HL-60 (cell line): Measurements from ENCODE around the gene HBD.

Source experiments
- DNase-seq, 2 experiments: peaks; one replicate each; pipeline ENCODE4 v3.0.0-alpha.2; 2010 to 2020; ENCODE audit warnings: low read depth in 1 of 2, low spot score in 1 of 2
- H3K27ac ChIP-seq: fragments of 250-450 bp; sonication (Bioruptor Pico); replicated peaks from 2 replicates; pipeline ENCODE4 v1.5.1; 2020; ENCODE audit warnings: mild to moderate bottlenecking, moderate library complexity
- H3K27me3 ChIP-seq: fragments of 250-450 bp; sonication (Bioruptor Pico); 2 replicates; pipeline ENCODE4 v1.5.1; 2021; ENCODE audit warnings: mild to moderate bottlenecking, moderate library complexity; ENCODE audit not compliant: insufficient read depth, poor library complexity, severe bottlenecking
- H3K4me3 ChIP-seq: replicated peaks from 2 replicates; pipeline ENCODE4 v1.5.1; 2011; ENCODE audit warnings: mild to moderate bottlenecking, control low read depth, low read length; ENCODE audit not compliant: insufficient read depth
- GABPA ChIP-seq: IDR thresholded peaks from 2 replicates; pipeline ENCODE4 v1.6.1; 2012; ENCODE audit warnings: low read depth
- POLR2AphosphoS5 ChIP-seq: IDR thresholded peaks from 2 replicates; pipeline ENCODE4 v1.6.1; 2012; ENCODE audit warnings: low read depth
- SPI1 ChIP-seq: IDR thresholded peaks from 2 replicates; pipeline ENCODE4 v1.6.1; 2012; ENCODE audit warnings: low read depth, mild to moderate bottlenecking, borderline replicate concordance
- TF ChIP-seq, protein P1 (sequence below): IDR thresholded peaks from one replicate; pipeline ENCODE4 v1.5.1; 2011; ENCODE audit warnings: low read length, control low read depth, inconsistent platforms; ENCODE audit not compliant: insufficient read depth
- TF ChIP-seq, protein P2 (sequence below): IDR thresholded peaks from 2 replicates; pipeline ENCODE4 v1.6.1; 2012; ENCODE audit warnings: low read depth; ENCODE audit not compliant: insufficient replicate concordance

HBD gene

DNA sequence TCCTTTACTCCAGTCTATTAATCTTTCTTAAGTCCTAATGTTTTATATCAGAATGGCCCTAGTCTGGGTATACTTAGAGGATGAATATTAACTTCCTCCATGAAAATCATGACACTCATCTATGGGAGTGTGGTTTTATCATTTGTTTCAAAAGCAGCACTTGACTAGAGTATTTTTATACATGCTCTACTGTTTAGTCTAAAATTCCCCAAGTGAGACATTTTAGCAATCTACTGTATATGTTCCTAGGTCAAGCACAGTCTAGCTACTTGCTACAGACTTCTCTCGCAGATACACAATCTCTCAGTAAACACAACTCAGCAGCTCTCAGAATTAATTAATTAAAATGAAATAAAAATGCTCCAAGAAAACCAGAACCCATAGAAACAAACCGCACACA, 4.5 kb downstream of the HBD start:
- no peak overlapping the region for H3K27ac ChIP-seq
- TF ChIP-seq SPI1 (no peak), GABPA (no peak), POLR2AphosphoS5 (no peak)
- TF ChIP-seq, protein P1, sequence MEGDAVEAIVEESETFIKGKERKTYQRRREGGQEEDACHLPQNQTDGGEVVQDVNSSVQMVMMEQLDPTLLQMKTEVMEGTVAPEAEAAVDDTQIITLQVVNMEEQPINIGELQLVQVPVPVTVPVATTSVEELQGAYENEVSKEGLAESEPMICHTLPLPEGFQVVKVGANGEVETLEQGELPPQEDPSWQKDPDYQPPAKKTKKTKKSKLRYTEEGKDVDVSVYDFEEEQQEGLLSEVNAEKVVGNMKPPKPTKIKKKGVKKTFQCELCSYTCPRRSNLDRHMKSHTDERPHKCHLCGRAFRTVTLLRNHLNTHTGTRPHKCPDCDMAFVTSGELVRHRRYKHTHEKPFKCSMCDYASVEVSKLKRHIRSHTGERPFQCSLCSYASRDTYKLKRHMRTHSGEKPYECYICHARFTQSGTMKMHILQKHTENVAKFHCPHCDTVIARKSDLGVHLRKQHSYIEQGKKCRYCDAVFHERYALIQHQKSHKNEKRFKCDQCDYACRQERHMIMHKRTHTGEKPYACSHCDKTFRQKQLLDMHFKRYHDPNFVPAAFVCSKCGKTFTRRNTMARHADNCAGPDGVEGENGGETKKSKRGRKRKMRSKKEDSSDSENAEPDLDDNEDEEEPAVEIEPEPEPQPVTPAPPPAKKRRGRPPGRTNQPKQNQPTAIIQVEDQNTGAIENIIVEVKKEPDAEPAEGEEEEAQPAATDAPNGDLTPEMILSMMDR: no peak
- TF ChIP-seq, protein P2, sequence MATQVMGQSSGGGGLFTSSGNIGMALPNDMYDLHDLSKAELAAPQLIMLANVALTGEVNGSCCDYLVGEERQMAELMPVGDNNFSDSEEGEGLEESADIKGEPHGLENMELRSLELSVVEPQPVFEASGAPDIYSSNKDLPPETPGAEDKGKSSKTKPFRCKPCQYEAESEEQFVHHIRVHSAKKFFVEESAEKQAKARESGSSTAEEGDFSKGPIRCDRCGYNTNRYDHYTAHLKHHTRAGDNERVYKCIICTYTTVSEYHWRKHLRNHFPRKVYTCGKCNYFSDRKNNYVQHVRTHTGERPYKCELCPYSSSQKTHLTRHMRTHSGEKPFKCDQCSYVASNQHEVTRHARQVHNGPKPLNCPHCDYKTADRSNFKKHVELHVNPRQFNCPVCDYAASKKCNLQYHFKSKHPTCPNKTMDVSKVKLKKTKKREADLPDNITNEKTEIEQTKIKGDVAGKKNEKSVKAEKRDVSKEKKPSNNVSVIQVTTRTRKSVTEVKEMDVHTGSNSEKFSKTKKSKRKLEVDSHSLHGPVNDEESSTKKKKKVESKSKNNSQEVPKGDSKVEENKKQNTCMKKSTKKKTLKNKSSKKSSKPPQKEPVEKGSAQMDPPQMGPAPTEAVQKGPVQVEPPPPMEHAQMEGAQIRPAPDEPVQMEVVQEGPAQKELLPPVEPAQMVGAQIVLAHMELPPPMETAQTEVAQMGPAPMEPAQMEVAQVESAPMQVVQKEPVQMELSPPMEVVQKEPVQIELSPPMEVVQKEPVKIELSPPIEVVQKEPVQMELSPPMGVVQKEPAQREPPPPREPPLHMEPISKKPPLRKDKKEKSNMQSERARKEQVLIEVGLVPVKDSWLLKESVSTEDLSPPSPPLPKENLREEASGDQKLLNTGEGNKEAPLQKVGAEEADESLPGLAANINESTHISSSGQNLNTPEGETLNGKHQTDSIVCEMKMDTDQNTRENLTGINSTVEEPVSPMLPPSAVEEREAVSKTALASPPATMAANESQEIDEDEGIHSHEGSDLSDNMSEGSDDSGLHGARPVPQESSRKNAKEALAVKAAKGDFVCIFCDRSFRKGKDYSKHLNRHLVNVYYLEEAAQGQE: no peak

GRCh38 chr11:5229356-5229755, 4.9 kb downstream of the HBD start:
- Histone ChIP-seq H3K27ac (no peak overlapping the region), H3K27me3 (peaks cover 3% of the 10 kb centered on the region), H3K4me3 (no peak overlapping the region)
- no peak for DNase-seq
- TF ChIP-seq, protein P2: no peak
- no peak for TF ChIP-seq GABPA
- TF ChIP-seq POLR2AphosphoS5: no peak
- TF ChIP-seq, protein P1: no peak
- TF ChIP-seq SPI1: no peak

More for the DNA sequence above, 4.5 kb downstream of the HBD start:
- peaks cover 3% of the 10 kb centered on the region for H3K27me3 ChIP-seq
- H3K4me3 ChIP-seq: no peak overlapping the region
- no peak for DNase-seq

- no peak for DNase-seq
- Histone ChIP-seq H3K4me3 (no peak overlapping the region), H3K27me3 (peaks cover 3% of the 10 kb centered on the region)
Observed at GRCh38 chr11:5228124-5228523, 6.2 kb downstream of the HBD start.

More at GRCh38 chr11:5228124-5228523, 6.2 kb downstream of the HBD start:
- no peak overlapping the region for H3K27ac ChIP-seq
- TF ChIP-seq POLR2AphosphoS5 (no peak), SPI1 (no peak), GABPA (no peak)
- TF ChIP-seq, protein P2: no peak
- TF ChIP-seq, protein P1: no peak
